K562 (cell line): Measurements from ENCODE around the gene TMEM187. TPM values are rescaled to one million over a fixed set of nuclear protein-coding genes. Genes with fewer than 3 reads are reported as not detected.

Source experiments
- ATAC-seq: fragments of 200-7000 bp; cut with Tn5 transposase; 3 replicates; pipeline ENCODE4 v1.9.1; 2020; ENCODE audit warnings: moderate library complexity
- BruUV-seq: library from RNA; stranded (reverse); fragments of 400-500 nt; replicated peaks from 2 replicates; lab custom pipeline; 2021; lab: Mats Ljungman, UMichigan
- CTCF ChIA-PET: fragments of 300-600 bp; formaldehyde crosslinking; extraction: SDS; loops from one replicate; lab custom pipeline; 2021; ENCODE audit warnings: low intra/inter-chr PET ratio; lab: Yijun Ruan, JAX
- POLR2A ChIA-PET: fragments of 300-600, 350-650 bp; sonication (Branson Sonifier 250); formaldehyde crosslinking; extraction: SDS; loops from one replicate; lab custom pipeline; 2021; ENCODE audit warnings: antibody characterized with exemption, inconsistent platforms; lab: Yijun Ruan, JAX
- DNase-seq, 4 experiments: peaks; one replicate each; pipeline versions ENCODE4 v3.0.0 to v3.0.0-alpha.2; 2011 to 2018; ENCODE audit warnings: low spot score in 3 of 4, mixed read lengths in 3 of 4; ENCODE audit errors: extremely low read depth in 1 of 4
- FAIRE-seq: peaks from 2 replicates; lab custom pipeline; 2011; peaks lifted over from hg19 to GRCh38; lab: Jason Lieb, UNC
- H2AFZ ChIP-seq: 2 replicates; pipeline ENCODE4 v1.6.0; 2011; ENCODE audit warnings: low read depth, low read length, control low read depth, inconsistent platforms
- H3K27ac ChIP-seq: fragments of 200-600 bp; 3 replicates; pipeline ENCODE4 v1.8.0; 2011; ENCODE audit warnings: low read depth, mild to moderate bottlenecking, control low read depth, inconsistent platforms, low read length, moderate library complexity, mixed read lengths; ENCODE audit errors: extremely low read depth
- H3K27me3 ChIP-seq, 2 experiments: fragments of 300-600 bp in 1 of 2; 2 replicates in 1 of 2; 3 replicates in 1 of 2; pipeline versions ENCODE4 v1.6.0 to v1.8.0; 2011; ENCODE audit warnings: inconsistent platforms in 2 of 2, low read length in 2 of 2, mild to moderate bottlenecking in 1 of 2, mixed read lengths in 1 of 2, moderate library complexity in 1 of 2; ENCODE audit not compliant: control insufficient read depth in 2 of 2, insufficient read depth in 2 of 2
- H3K36me3 ChIP-seq: fragments of 300-600 bp; 3 replicates; pipeline ENCODE4 v1.8.0; 2011; ENCODE audit warnings: mild to moderate bottlenecking, low read length, inconsistent platforms; ENCODE audit not compliant: control insufficient read depth, insufficient read depth
- H3K4me1 ChIP-seq, 2 experiments: fragments of 200-600 bp in 1 of 2; replicated peaks in 1 of 2; 2 replicates in 1 of 2; 3 replicates in 1 of 2; pipeline versions ENCODE4 v1.5.1 to v1.8.0; 2011; ENCODE audit warnings: inconsistent platforms in 2 of 2, low read length in 2 of 2, mild to moderate bottlenecking in 1 of 2, mixed read lengths in 1 of 2, moderate library complexity in 1 of 2; ENCODE audit not compliant: control insufficient read depth in 2 of 2, insufficient read depth in 2 of 2
- H3K4me2 ChIP-seq: 2 replicates; pipeline ENCODE4 v1.6.1; 2011; ENCODE audit warnings: low read length, control low read depth, inconsistent platforms, mixed read lengths; ENCODE audit not compliant: insufficient read depth
- H3K4me3 ChIP-seq: fragments of 200-600 bp; sonication (generic), shearing (Covaris generic); 2 replicates; pipeline ENCODE4 v1.5.1; 2016; ENCODE audit warnings: control low read depth, inconsistent platforms
- H3K79me2 ChIP-seq: fragments of 200-600 bp; 3 replicates; pipeline ENCODE4 v1.8.0; 2011; ENCODE audit warnings: low read length, inconsistent platforms; ENCODE audit not compliant: control insufficient read depth, insufficient read depth
- H3K9ac ChIP-seq, 2 experiments: 2 replicates each; pipeline versions ENCODE4 v1.6.0 to v1.6.1; 2011; ENCODE audit warnings: low read depth in 2 of 2, low read length in 2 of 2, control low read depth in 1 of 2, inconsistent platforms in 1 of 2, mild to moderate bottlenecking in 1 of 2, mixed read lengths in 1 of 2; ENCODE audit not compliant: insufficient read depth in 1 of 2
- H3K9me1 ChIP-seq: one replicate; pipeline ENCODE4 v1.6.0; 2011; ENCODE audit warnings: inconsistent platforms, mild to moderate bottlenecking, low read length, moderate library complexity; ENCODE audit not compliant: control insufficient read depth, insufficient read depth
- H3K9me3 ChIP-seq: replicated peaks from 2 replicates; pipeline ENCODE4 v1.5.1; 2011; ENCODE audit warnings: low read depth, low read length, inconsistent platforms; ENCODE audit not compliant: control insufficient read depth, insufficient read depth
- H4K20me1 ChIP-seq: replicated peaks from 2 replicates; pipeline ENCODE4 v1.6.1; 2011; ENCODE audit warnings: low read length, inconsistent platforms, mixed read lengths; ENCODE audit not compliant: control insufficient read depth, insufficient read depth
- E2F8 ChIP-seq: fragments of 450-650 bp; IDR thresholded peaks from 2 replicates; pipeline ENCODE4 v1.7.1; 2018; ENCODE audit warnings: mild to moderate bottlenecking, low read depth; ENCODE audit not compliant: partially characterized antibody
- GABPB1 ChIP-seq: sonication (generic); formaldehyde crosslinking; IDR thresholded peaks from 2 replicates; pipeline ENCODE4 v1.8.0; 2022; ENCODE audit warnings: mild to moderate bottlenecking, missing genetic modification reagents
- HCFC1 ChIP-seq: IDR thresholded peaks from 2 replicates; pipeline ENCODE4 v1.6.1; 2012; ENCODE audit warnings: low read depth, low read length, improper control_type of control experiment
- ID3 ChIP-seq, 2 experiments: fragments of 250-450 bp in 1 of 2; fragments of 450-650 bp in 1 of 2; sonication (Bioruptor Pico) in 1 of 2; IDR thresholded peaks; 2 replicates each; pipeline versions ENCODE4 v1.6.1 to v1.8.0; 2016 to 2021; ENCODE audit warnings: mild to moderate bottlenecking in 2 of 2, moderate library complexity in 2 of 2, missing compliant biosample characterization in 1 of 2, missing genetic modification characterization in 1 of 2
- MAFK ChIP-seq: IDR thresholded peaks from 2 replicates; pipeline ENCODE4 v1.6.1; 2011; ENCODE audit warnings: low read length, improper control_type of control experiment
- NR2C2 ChIP-seq, 2 experiments: fragments of 200-800 bp in 1 of 2; sonication (Bioruptor generic) in 1 of 2; sonication (generic) in 1 of 2; formaldehyde crosslinking in 1 of 2; IDR thresholded peaks; 2 replicates each; pipeline versions ENCODE4 v1.6.1 to v1.8.0; 2016 to 2022; ENCODE audit warnings: mild to moderate bottlenecking in 1 of 2, missing compliant biosample characterization in 1 of 2, missing genetic modification characterization in 1 of 2, missing genetic modification reagents in 1 of 2
- RBM22 ChIP-seq: fragments of 200-400 bp; formaldehyde crosslinking; IDR thresholded peaks from 2 replicates; pipeline ENCODE4 v1.6.1; 2018; ENCODE audit warnings: low read length, low read depth; ENCODE audit not compliant: poor library complexity, severe bottlenecking
- SLC30A9 ChIP-seq: fragments of 250-450 bp; sonication (Bioruptor Pico); IDR thresholded peaks from 2 replicates; pipeline ENCODE4 v1.8.0; 2022; ENCODE audit warnings: mild to moderate bottlenecking, moderate library complexity
- VEZF1 ChIP-seq: fragments of 200-800 bp; sonication (Bioruptor generic); IDR thresholded peaks from 2 replicates; pipeline ENCODE4 v1.6.1; 2017; ENCODE audit warnings: missing genetic modification characterization, missing compliant biosample characterization
- ZKSCAN1 ChIP-seq: fragments of 150-350 bp; IDR thresholded peaks from 2 replicates; pipeline ENCODE4 v1.6.1; 2016; ENCODE audit warnings: low read depth, low read length
- WGBS: fragments of 100-300 bp; shearing (Covaris generic); methylation state at CpG from one replicate; pipeline ENCODE4 v1.1.6; 2016; ENCODE audit warnings: low coverage, mixed read lengths; ENCODE audit not compliant: insufficient coverage; ENCODE audit errors: missing lambda C conversion rate; 5-methylcytosine and 5-hydroxymethylcytosine counted together
- in situ Hi-C: fragments of 300-500 bp; cut with MboI; formaldehyde crosslinking; loops from 4 replicates; pipeline ENCODE4 v1.15.0; 2018; ENCODE audit warnings: inconsistent platforms, mixed read lengths
- intact Hi-C: fragments of 100-400 bp; cut with micrococcal nuclease; formaldehyde crosslinking; loops from 2 replicates; pipeline ENCODE4 v1.14.2; 2022
- polyA plus RNA-seq, 8 experiments: library from polyadenylated mRNA; depleted of rRNA in 4 of 8; stranded (reverse) in 5 of 8; unstranded in 3 of 8; fragments of >200 nt; fragmentation: Nextera tagmentation in 2 of 8; fragmentation: Illumina TruSeq in 1 of 8; extraction: Ambion mirVana in 2 of 8; extraction: Trizol in 1 of 8; gene quantifications; 2 replicates each; pipeline versions ENCODE4 v1.2.1 to v1.2.3, GENCODE V29; 2011 to 2014; ENCODE audit warnings: inconsistent platforms in 1 of 8, missing spikeins in 1 of 8
- total RNA-seq, 7 experiments: library from RNA; depleted of rRNA in 6 of 7; stranded (reverse); fragments of >200 nt in 6 of 7; fragmentation: Illumina TruSeq in 2 of 7; extraction: Trizol in 2 of 7; gene quantifications; 2 replicates each; pipeline versions ENCODE4 v1.2.1 to v1.2.3, GENCODE V29; 2011 to 2021; ENCODE audit warnings: low replicate concordance in 1 of 7
- TF ChIP-seq, protein P1 (sequence below): fragments of 250-450 bp; sonication (Bioruptor Pico); IDR thresholded peaks from 2 replicates; pipeline ENCODE4 v1.4.0; 2020; ENCODE audit warnings: mild to moderate bottlenecking, moderate library complexity

The TMEM187 gene
- total and polyA plus RNA-seq, 9 of the 15 experiments (the other 6 are each of a cell fraction or from before 2014, with no cell fraction given) = 0.13 to 6.4 (median 1.6) TPM

- CTCF ChIA-PET = interaction anchor here (0.6 to 1.3 kb wide), 4 partner anchors 188 to 414 kb away, joined by 3 to 7 read pairs (median 4); no protein-coding TSS in a partner anchor
- no TSS peak for BruUV-seq
- Histone ChIP-seq H3K79me2 (peaks cover 9% of the 10 kb centered on the region; the same call in 2 of the 3 replicates), H4K20me1 (no peaks in the 10 kb centered on the region), H3K4me1 (peaks cover 0 to 48% of the 10 kb centered on the region in 2 experiments; a peak in 2 of 5 replicates), H3K9me3 (no peaks in the 10 kb centered on the region), H3K27me3 (no peaks in the 10 kb centered on the region), H3K36me3 (peaks cover 98% of the 10 kb centered on the region; the same call in 2 of the 3 replicates), H3K9me1 (no peaks in the 10 kb centered on the region), H3K27ac (peak overlapping the region; percentile 64; the same call in 2 of the 3 replicates), H2AFZ (no peak overlapping the region), H3K4me2 (no peak overlapping the region), H3K4me3 (no peak overlapping the region), H3K9ac (peak overlapping the region in 1 of 2 experiments; percentile 8; a peak in 1 of 4 replicates)
- intact Hi-C loops = no loop called here
- FAIRE-seq = peak; percentile 76
- 46% methylated on average over 15 of the region's 33 CpGs for WGBS
- in situ Hi-C loops = no loop called here
- peak; percentile 86 for ATAC-seq
- POLR2A ChIA-PET = no interaction called here
- peak; percentile 56 to 77 (median 69) for DNase-seq
- TF ChIP-seq VEZF1 (CRISPR knock-in tag) (peak; percentile 59), RBM22 (peak; percentile 67), E2F8 (peak; percentile 53), NR2C2 (CRISPR knock-in tag; IDR thresholded peaks at IDR 0.05) (0 out of 2 replicates have a peak, but pooled peaks have one; percentile 34), NR2C2 (tag; IDR thresholded peaks at IDR 0.05) (no peak), GABPB1 (CRISPR knock-in tag) (0 out of 2 replicates have a peak, but pooled peaks have one; percentile 19), ID3 (CRISPR knock-in tag; IDR thresholded peaks at IDR 0.05) (no peak), ID3 (tag; IDR thresholded peaks at IDR 0.05) (no peak), MAFK (peak; percentile 20; the same call in 1 of the 2 replicates), ZKSCAN1 (0 out of 2 replicates have a peak, but pooled peaks have one; percentile 24), HCFC1 (0 out of 2 replicates have a peak, but pooled peaks have one; percentile 7), SLC30A9 (CRISPR knock-in tag) (no peak)
- TF ChIP-seq, protein P1, sequence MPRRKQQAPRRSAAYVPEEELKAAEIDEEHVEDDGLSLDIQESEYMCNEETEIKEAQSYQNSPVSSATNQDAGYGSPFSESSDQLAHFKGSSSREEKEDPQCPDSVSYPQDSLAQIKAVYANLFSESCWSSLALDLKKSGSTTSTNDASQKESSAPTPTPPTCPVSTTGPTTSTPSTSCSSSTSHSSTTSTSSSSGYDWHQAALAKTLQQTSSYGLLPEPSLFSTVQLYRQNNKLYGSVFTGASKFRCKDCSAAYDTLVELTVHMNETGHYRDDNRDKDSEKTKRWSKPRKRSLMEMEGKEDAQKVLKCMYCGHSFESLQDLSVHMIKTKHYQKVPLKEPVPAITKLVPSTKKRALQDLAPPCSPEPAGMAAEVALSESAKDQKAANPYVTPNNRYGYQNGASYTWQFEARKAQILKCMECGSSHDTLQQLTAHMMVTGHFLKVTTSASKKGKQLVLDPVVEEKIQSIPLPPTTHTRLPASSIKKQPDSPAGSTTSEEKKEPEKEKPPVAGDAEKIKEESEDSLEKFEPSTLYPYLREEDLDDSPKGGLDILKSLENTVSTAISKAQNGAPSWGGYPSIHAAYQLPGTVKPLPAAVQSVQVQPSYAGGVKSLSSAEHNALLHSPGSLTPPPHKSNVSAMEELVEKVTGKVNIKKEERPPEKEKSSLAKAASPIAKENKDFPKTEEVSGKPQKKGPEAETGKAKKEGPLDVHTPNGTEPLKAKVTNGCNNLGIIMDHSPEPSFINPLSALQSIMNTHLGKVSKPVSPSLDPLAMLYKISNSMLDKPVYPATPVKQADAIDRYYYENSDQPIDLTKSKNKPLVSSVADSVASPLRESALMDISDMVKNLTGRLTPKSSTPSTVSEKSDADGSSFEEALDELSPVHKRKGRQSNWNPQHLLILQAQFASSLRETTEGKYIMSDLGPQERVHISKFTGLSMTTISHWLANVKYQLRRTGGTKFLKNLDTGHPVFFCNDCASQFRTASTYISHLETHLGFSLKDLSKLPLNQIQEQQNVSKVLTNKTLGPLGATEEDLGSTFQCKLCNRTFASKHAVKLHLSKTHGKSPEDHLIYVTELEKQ = no peak
Observed at GRCh38 chrX:153953342-153953830, 19.2 kb upstream of the TMEM187 start.
